NCI-H226 (cell line): ENCODE results near the gene BCR.

Experiments used
- DNase-seq: peaks from one replicate; pipeline ENCODE4 v3.0.0-alpha.2; 2015

The BCR gene

GRCh38 chr22:23202812-23203451 is 22.6 kb downstream of the BCR start:
- no peak for DNase-seq

- DNase-seq, result no peak
Observed at GRCh38 chr22:23203452-23204124, 23.3 kb downstream of the BCR start.

- no peak for DNase-seq
Observed at GRCh38 chr22:23204125-23204488, 23.8 kb downstream of the BCR start.

GRCh38 chr22:23204541-23205157 is 24.3 kb downstream of the BCR start:
- DNase-seq, result peak; percentile 75

- no peak for DNase-seq
Observed at GRCh38 chr22:23205339-23206049, 25.2 kb downstream of the BCR start.

GRCh38 chr22:23206915-23207314 is 26.6 kb downstream of the BCR start:
- no peak for DNase-seq

- no peak for DNase-seq
Observed at GRCh38 chr22:23207729-23208393, 27.6 kb downstream of the BCR start.

GRCh38 chr22:23210428-23211170 is 30.3 kb downstream of the BCR start:
- DNase-seq, result no peak

- DNase-seq, result no peak
Observed at GRCh38 chr22:23211622-23212021, 31.3 kb downstream of the BCR start.

- DNase-seq, result no peak
Observed at GRCh38 chr22:23212061-23213021, 32.0 kb downstream of the BCR start.

GRCh38 chr22:23213022-23213555 is 32.8 kb downstream of the BCR start:
- DNase-seq, result no peak

- DNase-seq, result peak; percentile 38
Observed at GRCh38 chr22:23213581-23214334, 33.4 kb downstream of the BCR start.

GRCh38 chr22:23214398-23214797 is 34.1 kb downstream of the BCR start:
- no peak for DNase-seq

- DNase-seq, result peak; percentile 66
Observed at GRCh38 chr22:23215294-23216241, 35.3 kb downstream of the BCR start.

GRCh38 chr22:23216461-23217170 is 36.3 kb downstream of the BCR start:
- DNase-seq, result no peak

- no peak for DNase-seq
Observed at GRCh38 chr22:23217171-23218052, 37.1 kb downstream of the BCR start.
